Hematopoietic multipotent progenitor cell treated with erythropoietin and hydrocortisone succinate and interleukin-3 and kit ligand, for 4 days (in vitro differentiated cells): ENCODE results near the gene PANK1.

ENCODE experiments used
- DNase-seq: peaks from one replicate; pipeline ENCODE4 v3.0.0-alpha.2; 2015

PANK1 gene

DNA sequence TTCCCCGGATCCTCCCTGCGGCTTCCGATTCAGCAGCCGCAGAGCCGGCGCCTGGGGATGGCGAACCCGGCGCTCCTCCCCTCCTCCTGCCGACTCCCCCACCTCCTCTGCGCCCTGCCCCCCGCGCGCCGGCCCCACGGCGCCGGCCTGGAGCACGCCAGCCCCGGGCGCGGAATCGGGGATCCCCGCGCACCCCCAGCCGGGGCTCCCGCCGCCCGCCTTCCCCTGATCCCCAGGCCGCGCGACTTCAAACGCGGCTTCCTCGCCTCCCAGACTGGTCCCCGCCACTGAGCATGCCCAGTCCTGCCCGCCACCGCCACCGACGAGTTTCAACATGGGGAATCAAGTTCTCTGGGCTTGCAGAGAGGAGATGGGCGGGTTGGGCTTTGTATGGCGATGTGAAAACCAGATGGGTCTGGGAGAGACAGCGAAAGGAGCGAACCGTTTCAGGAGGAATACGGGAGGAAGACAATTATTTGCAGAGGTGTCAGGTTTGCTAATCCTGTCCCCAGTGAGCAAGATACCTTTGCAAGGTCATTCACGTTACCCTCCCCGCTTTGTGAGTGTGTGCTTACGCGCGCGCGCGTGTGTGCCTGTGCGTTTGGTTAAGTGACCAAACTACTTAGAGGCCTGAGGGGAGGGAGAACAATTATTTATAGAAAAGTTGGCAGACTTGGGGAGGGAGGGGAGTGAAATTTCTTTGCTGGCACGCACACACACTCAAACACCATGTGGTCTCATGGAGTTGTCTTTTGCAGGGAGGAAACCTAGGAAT, at the start of gene PANK1:
Gene PANK1, minus strand, starts transcription at position 276 of the 775 bp plus-strand sequence. CDS start 351 bp downstream, outside the sequence.
- peak; percentile 88 for DNase-seq

DNA sequence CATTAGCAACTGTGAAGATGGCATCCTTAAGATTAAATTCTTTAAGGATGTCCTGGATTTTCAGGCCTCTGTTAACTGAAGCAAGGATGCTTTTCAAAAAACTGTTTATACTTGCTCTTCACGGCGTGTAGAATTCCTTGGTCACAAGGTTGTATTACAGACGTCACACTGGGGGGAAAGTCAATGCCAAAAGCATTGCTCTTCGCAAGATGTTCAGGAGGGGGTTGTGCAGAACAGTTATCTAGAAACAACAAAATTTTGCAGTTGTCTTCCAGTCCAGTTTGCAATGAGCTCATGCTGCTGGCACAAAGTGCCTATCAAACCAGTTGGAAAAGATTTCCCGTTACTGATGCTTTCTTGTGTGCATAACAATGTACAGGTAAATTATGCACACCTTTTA, 48.1 kb upstream of the PANK1 start:
- DNase-seq = no peak

DNA sequence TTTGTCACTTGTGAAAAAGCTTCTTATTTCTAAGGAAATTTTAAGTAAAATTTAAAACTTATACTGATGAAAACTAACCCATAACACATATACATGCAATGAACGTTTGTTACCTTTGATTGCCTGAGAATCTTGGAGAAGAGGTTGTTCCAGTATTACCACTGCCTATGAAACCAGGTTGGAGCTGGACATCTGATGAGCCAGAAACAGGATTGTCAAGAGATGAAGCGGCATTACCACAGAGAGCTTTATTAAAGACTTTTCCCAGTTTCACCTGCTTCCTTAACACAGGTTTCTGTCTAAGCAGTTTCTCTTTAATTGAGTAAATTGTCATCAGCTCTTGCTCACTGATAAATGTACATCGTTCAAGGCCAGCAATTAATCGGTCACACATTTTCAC, 47.4 kb upstream of the PANK1 start:
- no peak for DNase-seq

- DNase-seq = no peak
These were observed 45.0 kb upstream of the PANK1 start for GRCh38 chr10:89690027-89690426.

GRCh38 chr10:89685936-89686335, 40.9 kb upstream of the PANK1 start:
- peak; percentile 88 for DNase-seq

GRCh38 chr10:89684604-89685003, 39.6 kb upstream of the PANK1 start:
- DNase-seq = no peak

- peak; percentile 12 for DNase-seq
These were observed 38.8 kb upstream of the PANK1 start for GRCh38 chr10:89683883-89684282.

GRCh38 chr10:89679986-89680385, 34.9 kb upstream of the PANK1 start:
- DNase-seq = no peak

DNA sequence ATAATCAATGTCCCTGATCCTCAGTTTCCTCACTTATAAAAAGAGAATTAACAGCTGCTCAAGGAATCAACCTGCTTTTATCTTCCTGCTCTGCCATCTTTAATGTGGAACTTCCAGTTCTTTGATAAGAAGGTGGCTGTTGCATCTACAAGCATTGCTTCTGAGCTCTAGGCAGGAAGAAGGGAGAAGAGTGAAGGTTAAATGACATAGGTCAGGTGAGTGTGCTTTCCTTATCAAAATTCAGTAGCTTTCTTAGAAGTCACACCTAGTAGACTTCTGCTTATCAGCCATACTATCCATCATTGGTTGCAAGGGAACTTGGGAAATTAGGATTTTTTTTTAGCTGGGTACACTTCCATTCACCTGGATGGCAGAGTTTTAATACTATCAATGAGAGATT, 32.3 kb upstream of the PANK1 start:
- DNase-seq = no peak

GRCh38 chr10:89670926-89671325, 25.9 kb upstream of the PANK1 start:
- no peak for DNase-seq

DNA sequence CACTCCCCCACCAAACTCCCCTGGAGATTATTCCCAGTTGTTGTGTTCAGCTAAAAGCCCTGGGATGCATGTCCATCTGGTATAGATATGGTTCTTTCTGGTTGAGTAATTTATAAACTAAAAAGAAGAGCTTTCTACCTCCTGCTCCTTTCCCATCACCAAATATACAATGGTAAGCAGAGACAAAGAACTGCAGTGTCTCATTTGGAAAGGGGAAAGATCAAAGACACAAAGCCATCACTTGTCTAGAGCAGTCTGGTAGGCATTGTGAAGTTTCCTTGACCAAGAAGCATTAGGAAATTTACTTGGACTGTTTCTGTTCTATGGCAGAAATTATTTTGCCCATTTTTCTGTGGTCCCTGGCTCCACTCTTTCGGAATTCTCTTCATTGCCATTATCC, 24.9 kb upstream of the PANK1 start:
- no peak for DNase-seq

- DNase-seq = no peak
These were observed 23.5 kb upstream of the PANK1 start for GRCh38 chr10:89668386-89669071.

DNA sequence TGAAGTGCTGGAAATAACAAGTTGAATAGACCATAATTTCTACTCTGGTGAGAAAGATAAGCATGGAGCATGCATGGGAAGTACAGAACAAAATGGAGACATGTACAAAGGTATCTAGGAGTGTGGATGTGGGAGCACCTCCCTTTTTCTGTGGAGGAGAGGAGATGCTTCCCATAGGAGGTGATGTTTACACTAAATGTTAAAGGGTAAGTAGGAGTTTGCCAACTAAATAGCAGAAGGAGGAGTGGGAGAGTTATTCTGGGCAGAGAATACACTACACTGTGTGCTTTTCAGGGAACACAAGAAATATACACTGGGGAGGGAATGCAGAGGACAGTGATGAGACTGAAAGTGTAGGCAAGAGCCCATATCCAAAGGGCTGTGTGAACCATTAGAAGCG, 21.1 kb upstream of the PANK1 start:
- DNase-seq = no peak

- no peak for DNase-seq
These were observed 20.3 kb upstream of the PANK1 start for GRCh38 chr10:89665302-89665701.

DNA sequence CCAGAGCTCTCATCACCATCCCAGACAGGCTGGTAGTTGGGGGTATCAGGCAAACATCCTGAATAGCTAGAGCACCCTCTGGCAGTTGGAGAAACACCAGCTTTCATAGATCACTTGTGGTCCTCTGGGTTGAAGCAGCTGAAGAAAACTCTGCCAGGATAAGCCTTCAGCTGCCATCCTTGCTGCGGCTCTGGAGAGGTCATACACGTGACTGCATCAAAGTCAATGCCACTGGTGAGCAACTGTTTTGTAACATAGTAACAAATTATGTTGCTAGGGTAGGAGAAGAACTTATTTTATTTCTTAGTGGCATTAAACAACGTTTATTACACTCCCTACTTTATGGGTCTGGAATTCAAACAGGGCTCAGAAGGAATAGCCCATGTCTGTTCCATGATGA, 19.2 kb upstream of the PANK1 start:
- DNase-seq = no peak

GRCh38 chr10:89663144-89663543, 18.1 kb upstream of the PANK1 start:
- DNase-seq = no peak

DNA sequence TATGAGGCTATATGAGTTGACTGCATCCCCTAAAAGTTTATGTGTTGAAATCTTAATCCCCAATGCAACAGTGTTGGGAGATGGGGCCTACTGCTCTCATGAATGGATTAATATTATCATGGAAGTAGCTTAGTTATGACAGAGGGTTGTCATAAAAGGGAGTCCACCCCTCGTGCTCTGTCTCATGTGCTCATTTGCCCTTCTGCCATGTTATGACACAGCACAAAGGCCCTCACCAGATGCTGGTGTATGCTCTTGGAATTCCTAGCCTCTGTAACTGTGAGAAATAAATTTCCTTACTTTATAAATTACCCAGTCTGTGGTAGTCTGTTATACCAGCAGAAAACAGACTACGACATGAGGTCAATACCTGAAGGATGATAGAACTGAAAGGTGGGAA, 17.6 kb upstream of the PANK1 start:
- DNase-seq = no peak

- DNase-seq = no peak
These were observed 14.4 kb upstream of the PANK1 start for GRCh38 chr10:89659143-89660131.

DNA sequence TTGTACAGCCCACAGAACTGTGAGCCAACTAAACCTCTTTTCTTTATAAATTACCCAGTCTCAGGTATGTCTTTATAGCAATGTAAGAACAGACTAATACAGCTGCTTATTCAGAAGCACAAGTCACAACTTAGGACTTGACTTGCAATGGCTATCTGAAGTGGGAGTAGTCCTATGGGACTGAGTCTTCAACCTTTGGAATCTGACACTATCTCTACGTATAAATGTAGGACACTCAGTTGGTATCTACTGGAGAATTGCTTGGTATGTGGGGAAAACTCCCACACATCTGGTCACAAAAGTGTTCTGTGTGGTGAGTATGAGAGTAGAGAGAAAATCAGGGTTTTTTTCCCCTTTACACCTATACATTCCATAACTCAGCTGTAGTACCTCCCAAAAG, 12.3 kb upstream of the PANK1 start:
- no peak for DNase-seq

DNA sequence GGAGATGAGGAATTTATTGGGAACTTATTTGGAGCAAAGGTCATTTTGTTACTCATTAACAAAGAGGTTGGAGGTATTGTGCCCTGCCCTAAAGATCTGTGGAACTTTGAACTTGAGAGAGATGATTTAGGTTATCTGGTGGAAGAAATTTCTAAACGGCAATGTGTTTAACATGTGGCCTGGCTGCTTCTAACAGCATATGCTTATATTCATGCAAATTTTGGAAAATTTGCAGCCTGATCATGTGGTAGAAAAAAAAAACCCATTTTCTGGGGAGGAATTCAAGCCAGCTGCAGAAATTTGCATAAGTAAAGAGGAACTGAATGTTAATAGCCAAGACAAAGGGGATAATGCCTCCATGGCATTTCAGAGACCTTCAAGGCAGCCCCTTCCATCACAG, 10.7 kb upstream of the PANK1 start:
- no peak for DNase-seq

- no peak for DNase-seq
These were observed 8.4 kb upstream of the PANK1 start for GRCh38 chr10:89653410-89653869.

- DNase-seq = no peak
These were observed 7.8 kb upstream of the PANK1 start for GRCh38 chr10:89652806-89653370.
